NK-92 treated with Interleukin-12 subunit alpha and Interleukin-12 subunit beta, amount 100 ng/mL, for 24 hours (cell line): ENCODE results near the gene PPIG.
A peak's percentile ranks its signal among the peaks of the same experiment; 100 is the strongest.
"Not testable (repeated sequence)": the region's sequence is repeated elsewhere in the genome, so short reads cannot be mapped to it uniquely, and the experiment has no call there.

Experiments used
- DNase-seq: peaks from one replicate; lab custom pipeline; 2025; lab: John Stamatoyannopoulos, UW

The PPIG gene

GRCh38 chr2:169584005-169584877, at the start of gene PPIG:
PPIG (plus strand) TSS chr2:169584351; CDS start chr2:169604042, 19,691 bp downstream.
- peak; percentile 86 for DNase-seq

DNA sequence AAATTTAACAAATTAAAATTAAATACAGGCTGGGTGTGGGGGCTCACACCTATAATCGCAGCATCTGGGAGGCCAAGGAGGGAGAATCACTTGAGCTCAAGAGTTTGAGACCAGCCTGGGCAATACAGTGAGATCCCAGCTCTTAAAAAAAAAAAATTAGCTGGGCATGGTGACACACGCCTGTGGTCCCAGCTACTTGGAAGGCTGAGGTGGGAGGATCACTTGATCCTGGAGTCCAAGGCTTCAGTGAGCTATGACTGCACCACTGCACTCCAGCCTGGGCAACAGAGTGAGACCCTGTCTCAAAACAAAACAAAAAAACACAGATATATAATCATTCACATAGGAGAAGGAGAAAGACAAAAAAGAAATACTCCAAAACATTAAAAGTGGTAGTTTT, 44.7 kb upstream of the PPIG start:
- not testable (repeated sequence) for DNase-seq

DNA sequence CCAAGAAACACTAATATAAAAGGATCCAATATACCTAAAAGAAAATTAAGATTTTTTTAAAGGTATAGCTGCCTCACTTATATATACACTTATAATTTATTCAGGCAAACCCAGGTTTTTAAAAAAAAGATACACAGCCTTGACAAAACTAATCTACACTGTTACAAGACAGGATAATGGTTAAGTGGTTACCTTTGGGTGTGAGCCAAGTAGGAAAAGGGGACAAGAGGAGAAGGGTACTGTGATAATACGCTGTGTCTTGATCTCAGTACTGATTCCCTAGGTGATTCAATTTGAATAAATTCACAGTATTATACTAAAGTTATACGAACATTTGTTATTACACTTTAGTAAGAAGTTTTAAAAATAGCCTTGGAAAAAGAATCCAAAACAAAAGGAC, 44.0 kb upstream of the PPIG start:
- no peak for DNase-seq

GRCh38 chr2:169542433-169542832, 41.7 kb upstream of the PPIG start:
- no peak for DNase-seq

- DNase-seq = no peak
Measured at GRCh38 chr2:169546756-169547155, 37.4 kb upstream of the PPIG start.

DNA sequence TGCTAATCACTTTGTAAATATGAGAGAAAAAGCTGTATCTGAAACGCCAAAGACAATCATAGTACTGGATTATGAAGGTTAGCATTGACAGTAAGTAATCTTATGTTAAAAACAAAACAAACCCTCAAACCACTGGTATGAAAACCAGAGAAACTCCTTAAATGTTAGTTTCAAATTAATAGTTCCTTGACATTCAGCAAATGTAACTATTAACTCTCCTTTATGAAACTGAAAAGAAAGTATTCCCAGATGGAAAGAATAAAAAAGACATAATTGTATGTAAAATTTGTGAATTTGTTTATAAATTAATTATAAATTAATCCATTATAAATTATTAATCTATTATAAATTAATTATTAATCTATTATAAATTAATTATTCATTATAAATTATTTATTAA, 22.8 kb upstream of the PPIG start:
- no peak for DNase-seq

- DNase-seq = not testable (repeated sequence)
Measured at GRCh38 chr2:169562084-169562483, 22.1 kb upstream of the PPIG start.

DNA sequence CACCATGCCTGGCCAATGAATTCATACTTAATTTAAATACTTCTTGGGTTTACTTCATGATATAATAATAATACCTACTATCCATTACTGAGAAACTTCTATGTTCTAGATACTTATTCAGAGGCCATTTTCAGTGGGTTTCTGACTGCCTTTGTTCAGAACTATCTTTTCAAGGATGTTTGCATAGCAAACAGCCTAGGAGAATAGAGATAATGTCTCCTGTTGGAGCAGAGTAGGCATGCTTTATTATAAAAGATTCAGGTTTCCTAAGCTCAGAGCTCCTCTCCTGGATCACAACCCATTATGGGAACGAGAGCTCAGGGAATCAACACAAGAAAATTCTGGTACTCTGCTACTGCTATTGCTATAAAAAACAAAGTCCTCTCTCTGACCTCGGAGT, 21.6 kb upstream of the PPIG start:
- DNase-seq = no peak

GRCh38 chr2:169565686-169566085, 18.5 kb upstream of the PPIG start:
- DNase-seq = no peak

- no peak for DNase-seq
Measured at GRCh38 chr2:169569948-169570347, 14.2 kb upstream of the PPIG start.

- DNase-seq = not testable (repeated sequence)
Measured at GRCh38 chr2:169570752-169571151, 13.4 kb upstream of the PPIG start.

DNA sequence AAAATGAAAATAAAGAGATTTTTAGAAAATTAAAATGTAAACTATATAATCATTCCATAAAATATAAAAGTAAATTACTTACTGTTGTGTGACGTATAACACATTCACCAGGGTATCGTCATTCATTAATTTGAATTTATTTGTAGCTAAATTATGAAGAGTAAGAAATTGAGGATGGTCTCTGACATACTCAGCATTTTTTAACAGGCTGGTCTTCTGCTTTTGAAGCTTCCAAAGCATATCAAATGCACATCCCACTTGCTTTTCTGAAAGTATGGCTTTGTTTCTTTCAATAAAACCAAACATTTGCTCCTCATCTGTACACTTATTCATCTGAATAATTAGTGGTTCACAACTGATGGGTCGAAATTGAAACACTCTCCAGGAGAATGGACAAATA, 12.6 kb upstream of the PPIG start:
- DNase-seq = no peak

DNA sequence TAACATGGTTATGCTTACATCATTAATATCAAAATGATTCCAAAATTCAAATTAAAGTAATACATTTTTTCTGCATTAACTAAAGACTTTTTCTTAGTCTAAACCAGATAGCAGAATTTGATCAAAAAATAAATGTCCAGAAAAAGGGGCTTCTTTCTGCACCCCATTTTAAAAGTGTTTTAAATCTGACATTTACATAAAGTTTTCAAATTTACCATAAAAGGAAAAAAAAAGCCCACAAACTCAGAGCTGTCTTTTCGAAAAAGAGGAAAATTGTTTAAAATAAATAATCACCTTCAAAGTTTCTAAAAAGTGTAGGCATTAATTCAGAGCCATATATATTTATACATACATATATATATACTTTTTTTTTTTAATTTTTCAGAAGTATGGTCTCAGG, 12.0 kb upstream of the PPIG start:
- no peak for DNase-seq

GRCh38 chr2:169572821-169573159, 11.4 kb upstream of the PPIG start:
- no peak for DNase-seq

- DNase-seq = peak; percentile 83
Measured at GRCh38 chr2:169573160-169573973, 10.8 kb upstream of the PPIG start, which contains the start of gene FASTKD1. FASTKD1 (minus strand) TSS chr2:169573865; CDS start chr2:169572029, 1,836 bp downstream.

DNA sequence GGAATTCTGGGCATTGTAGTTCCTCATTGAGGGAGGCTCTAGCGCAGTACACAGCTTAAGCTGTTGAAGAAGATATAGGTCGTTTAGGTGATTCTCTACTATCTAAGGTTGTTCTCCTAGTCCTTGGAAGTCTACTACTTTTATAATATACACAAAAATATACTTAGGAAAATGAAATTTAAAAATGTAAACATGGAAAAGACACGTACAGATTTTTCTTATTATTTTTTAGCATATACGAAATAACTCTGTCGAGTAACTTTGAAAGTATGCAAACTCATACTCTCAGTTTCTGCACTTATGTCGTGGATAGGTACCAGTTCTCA, 10.2 kb upstream of the PPIG start:
- no peak for DNase-seq

GRCh38 chr2:169574539-169574938, 9.6 kb upstream of the PPIG start:
- DNase-seq = not testable (repeated sequence)

- DNase-seq = not testable (repeated sequence)
Measured at GRCh38 chr2:169575264-169575663, 8.9 kb upstream of the PPIG start.

DNA sequence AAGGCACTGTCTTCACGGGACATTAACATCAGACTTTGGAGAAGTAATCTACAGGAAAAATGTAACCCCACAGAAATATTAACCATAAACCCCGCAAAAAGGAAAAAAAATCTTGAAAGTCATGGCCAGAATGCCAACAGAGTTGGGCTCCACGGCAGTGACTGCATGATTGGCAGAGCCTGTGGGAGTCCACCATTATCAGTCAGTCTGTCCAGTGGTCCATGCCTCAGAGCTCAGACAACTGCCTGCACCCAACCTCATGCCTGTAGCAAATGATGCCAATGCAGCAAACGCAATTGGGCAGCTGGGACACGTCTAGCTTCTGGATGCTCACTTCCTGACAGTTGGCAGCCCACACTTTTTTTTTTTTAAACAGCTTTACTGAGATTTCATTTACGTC, 5.1 kb upstream of the PPIG start:
- DNase-seq = no peak

GRCh38 chr2:169582552-169583266, 1.4 kb upstream of the PPIG start:
- DNase-seq = not testable (repeated sequence)

DNA sequence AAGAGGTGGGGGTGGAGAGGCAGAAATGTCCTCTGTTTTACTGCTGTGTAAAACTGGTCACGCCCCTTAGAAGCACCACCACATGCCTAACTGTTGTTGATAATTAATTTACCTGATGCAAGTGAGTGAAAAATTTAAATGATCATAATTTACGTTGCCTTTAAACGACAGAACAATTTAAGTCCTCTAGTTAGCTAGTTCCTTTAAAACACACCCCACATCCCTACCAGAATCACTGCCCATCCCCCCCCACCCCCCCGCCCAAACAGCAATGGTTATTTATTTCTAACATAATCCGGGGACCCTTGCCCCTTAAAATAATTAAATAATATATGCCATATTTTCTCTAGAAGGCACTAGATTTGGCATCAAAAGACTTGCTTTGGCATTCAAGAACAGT, 633 bp upstream of the PPIG start:
- no peak for DNase-seq

GRCh38 chr2:169585673-169586072, 1.5 kb downstream of the PPIG start:
- no peak for DNase-seq

- DNase-seq = no peak
Measured at GRCh38 chr2:169590804-169591203, 6.7 kb downstream of the PPIG start.
